HL-60 (cell line): ENCODE data around the gene CHST13.

Source experiments
- DNase-seq, 2 experiments: peaks; one replicate each; pipeline ENCODE4 v3.0.0-alpha.2; 2010 to 2020; ENCODE audit warnings: low read depth in 1 of 2, low spot score in 1 of 2
- H3K27ac ChIP-seq: fragments of 250-450 bp; sonication (Bioruptor Pico); replicated peaks from 2 replicates; pipeline ENCODE4 v1.5.1; 2020; ENCODE audit warnings: mild to moderate bottlenecking, moderate library complexity
- H3K27me3 ChIP-seq: fragments of 250-450 bp; sonication (Bioruptor Pico); 2 replicates; pipeline ENCODE4 v1.5.1; 2021; ENCODE audit warnings: mild to moderate bottlenecking, moderate library complexity; ENCODE audit not compliant: insufficient read depth, poor library complexity, severe bottlenecking
- H3K4me3 ChIP-seq: replicated peaks from 2 replicates; pipeline ENCODE4 v1.5.1; 2011; ENCODE audit warnings: mild to moderate bottlenecking, control low read depth, low read length; ENCODE audit not compliant: insufficient read depth
- GABPA ChIP-seq: IDR thresholded peaks from 2 replicates; pipeline ENCODE4 v1.6.1; 2012; ENCODE audit warnings: low read depth
- POLR2AphosphoS5 ChIP-seq: IDR thresholded peaks from 2 replicates; pipeline ENCODE4 v1.6.1; 2012; ENCODE audit warnings: low read depth
- SPI1 ChIP-seq: IDR thresholded peaks from 2 replicates; pipeline ENCODE4 v1.6.1; 2012; ENCODE audit warnings: low read depth, mild to moderate bottlenecking, borderline replicate concordance
- TF ChIP-seq, protein P1 (sequence below): IDR thresholded peaks from 2 replicates; pipeline ENCODE4 v1.6.1; 2012; ENCODE audit warnings: low read depth; ENCODE audit not compliant: insufficient replicate concordance
- TF ChIP-seq, protein P2 (sequence below): IDR thresholded peaks from one replicate; pipeline ENCODE4 v1.5.1; 2011; ENCODE audit warnings: low read length, control low read depth, inconsistent platforms; ENCODE audit not compliant: insufficient read depth

The CHST13 gene

DNA sequence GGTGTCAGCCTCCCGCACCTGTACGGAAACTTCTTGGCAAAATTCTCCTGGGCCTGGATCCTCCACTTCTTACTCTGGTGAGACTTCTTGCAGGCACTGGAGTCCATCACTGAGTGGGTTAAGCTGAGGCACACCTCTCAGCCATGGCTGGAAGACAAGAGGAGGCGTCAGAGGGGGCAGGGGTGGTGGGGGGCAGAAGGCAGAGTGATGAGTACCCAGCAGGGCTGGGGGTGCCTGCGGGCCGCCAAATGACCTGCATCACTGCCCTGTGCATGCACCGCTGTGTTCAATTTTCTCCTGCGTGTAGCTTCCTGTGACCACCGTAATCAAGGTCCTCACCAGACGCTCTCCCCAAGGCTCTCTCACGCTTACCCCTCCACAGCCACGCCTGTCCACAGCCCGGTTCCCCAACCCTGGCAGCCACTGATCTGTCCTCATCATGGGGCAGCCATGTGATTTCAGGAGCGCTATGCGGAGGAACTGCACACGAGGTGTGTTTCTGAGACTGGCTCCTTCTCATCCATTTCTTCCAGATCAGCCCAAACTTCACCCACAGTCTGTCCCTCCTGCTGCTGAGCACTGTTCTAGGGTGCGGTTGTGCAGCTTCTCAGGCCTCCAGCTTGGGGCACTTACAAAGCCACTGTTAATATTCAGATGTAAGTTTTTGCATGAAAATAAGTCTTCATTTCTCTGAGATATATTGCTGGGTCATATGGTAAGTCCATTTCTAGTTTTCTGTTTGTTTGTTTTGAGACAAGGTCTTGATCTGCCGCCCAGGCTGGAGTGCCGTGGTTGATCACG, 29.5 kb downstream of the CHST13 start:
- TF ChIP-seq SPI1 (no peak), POLR2AphosphoS5 (no peak), GABPA (no peak)
- TF ChIP-seq, protein P1, sequence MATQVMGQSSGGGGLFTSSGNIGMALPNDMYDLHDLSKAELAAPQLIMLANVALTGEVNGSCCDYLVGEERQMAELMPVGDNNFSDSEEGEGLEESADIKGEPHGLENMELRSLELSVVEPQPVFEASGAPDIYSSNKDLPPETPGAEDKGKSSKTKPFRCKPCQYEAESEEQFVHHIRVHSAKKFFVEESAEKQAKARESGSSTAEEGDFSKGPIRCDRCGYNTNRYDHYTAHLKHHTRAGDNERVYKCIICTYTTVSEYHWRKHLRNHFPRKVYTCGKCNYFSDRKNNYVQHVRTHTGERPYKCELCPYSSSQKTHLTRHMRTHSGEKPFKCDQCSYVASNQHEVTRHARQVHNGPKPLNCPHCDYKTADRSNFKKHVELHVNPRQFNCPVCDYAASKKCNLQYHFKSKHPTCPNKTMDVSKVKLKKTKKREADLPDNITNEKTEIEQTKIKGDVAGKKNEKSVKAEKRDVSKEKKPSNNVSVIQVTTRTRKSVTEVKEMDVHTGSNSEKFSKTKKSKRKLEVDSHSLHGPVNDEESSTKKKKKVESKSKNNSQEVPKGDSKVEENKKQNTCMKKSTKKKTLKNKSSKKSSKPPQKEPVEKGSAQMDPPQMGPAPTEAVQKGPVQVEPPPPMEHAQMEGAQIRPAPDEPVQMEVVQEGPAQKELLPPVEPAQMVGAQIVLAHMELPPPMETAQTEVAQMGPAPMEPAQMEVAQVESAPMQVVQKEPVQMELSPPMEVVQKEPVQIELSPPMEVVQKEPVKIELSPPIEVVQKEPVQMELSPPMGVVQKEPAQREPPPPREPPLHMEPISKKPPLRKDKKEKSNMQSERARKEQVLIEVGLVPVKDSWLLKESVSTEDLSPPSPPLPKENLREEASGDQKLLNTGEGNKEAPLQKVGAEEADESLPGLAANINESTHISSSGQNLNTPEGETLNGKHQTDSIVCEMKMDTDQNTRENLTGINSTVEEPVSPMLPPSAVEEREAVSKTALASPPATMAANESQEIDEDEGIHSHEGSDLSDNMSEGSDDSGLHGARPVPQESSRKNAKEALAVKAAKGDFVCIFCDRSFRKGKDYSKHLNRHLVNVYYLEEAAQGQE: no peak
- TF ChIP-seq, protein P2, sequence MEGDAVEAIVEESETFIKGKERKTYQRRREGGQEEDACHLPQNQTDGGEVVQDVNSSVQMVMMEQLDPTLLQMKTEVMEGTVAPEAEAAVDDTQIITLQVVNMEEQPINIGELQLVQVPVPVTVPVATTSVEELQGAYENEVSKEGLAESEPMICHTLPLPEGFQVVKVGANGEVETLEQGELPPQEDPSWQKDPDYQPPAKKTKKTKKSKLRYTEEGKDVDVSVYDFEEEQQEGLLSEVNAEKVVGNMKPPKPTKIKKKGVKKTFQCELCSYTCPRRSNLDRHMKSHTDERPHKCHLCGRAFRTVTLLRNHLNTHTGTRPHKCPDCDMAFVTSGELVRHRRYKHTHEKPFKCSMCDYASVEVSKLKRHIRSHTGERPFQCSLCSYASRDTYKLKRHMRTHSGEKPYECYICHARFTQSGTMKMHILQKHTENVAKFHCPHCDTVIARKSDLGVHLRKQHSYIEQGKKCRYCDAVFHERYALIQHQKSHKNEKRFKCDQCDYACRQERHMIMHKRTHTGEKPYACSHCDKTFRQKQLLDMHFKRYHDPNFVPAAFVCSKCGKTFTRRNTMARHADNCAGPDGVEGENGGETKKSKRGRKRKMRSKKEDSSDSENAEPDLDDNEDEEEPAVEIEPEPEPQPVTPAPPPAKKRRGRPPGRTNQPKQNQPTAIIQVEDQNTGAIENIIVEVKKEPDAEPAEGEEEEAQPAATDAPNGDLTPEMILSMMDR: no peak
- DNase-seq: no peak
- Histone ChIP-seq H3K27me3 (no peaks in the 10 kb centered on the region), H3K4me3 (no peak overlapping the region), H3K27ac (no peak overlapping the region)

DNA sequence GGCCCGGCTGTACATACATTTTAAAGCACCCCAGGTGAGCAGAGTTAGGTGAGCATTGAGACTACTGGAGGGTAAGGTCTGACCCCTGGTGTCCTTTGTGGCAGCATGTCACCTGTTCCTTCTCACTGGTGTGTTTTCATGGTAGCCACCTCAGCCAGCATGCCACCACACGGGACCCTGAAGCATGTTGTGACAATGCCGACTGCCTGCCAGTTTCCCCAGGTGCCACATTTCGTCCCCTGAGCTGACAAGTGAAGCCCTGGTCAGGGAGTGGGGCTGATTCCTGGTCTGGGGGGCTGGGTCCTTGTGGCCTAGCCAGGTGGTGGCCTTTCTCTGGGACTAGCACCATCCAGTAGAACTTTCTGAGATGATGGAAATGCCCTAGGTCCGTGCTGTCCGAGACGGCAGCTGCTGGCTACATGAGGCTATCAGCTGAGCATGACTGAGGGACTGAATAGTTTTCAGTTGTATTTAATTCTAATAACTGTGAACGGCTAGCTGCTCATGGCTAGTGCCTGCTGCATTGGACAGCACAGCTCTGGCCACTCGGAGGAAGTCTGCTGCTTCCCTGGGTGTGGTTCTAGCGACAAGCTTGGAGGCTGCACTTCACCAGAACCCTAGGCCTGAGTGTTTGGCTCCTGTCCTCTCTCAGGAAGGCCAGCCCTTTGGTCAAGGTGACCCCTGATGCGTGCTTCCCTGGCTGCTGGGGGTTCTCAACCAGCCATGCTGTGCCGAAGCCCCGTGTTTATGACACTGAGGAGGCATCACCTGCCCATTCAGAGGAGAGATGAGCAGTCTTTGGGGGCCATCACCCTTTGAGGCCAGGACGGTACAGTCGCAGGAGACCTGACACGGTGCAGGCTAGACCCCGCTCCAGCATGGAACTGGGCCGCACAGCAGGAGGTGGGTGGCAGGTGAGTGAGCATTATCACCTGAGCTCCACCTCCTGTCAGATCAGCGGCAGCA, 30.9 kb downstream of the CHST13 start:
- TF ChIP-seq, protein P1: no peak
- no peak for TF ChIP-seq POLR2AphosphoS5
- TF ChIP-seq, protein P2: no peak
- no peak for TF ChIP-seq SPI1
- TF ChIP-seq GABPA: no peak
- Histone ChIP-seq H3K27me3 (no peaks in the 10 kb centered on the region), H3K27ac (no peak overlapping the region), H3K4me3 (no peak overlapping the region)
- DNase-seq: no peak

DNA sequence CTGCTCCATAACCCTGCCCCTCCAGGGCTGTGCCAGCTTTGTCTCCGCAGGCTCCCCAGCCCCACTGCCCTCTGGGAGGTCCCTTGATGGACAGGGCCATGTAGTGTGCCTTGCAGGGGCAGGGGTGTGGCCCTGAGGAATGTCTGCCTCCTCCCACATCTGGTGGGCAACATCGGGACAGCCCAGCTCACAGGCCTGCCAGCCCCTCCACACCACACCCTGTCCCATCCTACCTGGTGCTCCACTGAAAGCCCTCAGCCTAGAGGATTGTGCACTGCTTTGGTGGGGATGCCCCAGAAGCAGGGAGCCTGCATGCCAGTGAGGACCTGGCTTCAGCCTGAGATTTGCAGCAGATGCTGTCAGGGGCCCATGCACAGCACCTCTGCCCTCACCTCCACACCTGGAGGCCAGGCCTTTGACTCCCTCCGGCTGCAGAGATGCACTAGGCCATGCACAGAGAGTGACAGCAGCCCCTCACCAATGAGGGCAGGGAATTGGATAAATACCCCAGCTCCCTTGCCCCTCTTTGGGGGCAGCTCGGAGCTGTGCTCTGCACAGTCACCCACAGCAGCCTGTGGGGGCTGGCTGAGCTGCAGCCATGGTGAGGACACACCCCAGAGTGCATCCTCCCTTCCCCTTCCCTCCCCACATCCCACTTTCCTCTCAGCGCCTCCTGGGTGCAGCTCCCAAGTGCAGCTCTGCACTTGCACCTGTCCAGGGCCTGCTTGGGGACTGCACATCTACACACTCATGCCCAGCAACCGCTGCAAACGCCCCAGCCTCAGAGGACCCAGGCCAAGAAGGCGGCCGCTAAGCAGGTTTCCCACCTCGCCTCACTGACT, 32.1 kb downstream of the CHST13 start:
- TF ChIP-seq, protein P2: no peak
- TF ChIP-seq, protein P1: no peak
- TF ChIP-seq GABPA (no peak), SPI1 (no peak)
- DNase-seq: no peak

More for the DNA sequence above, 32.1 kb downstream of the CHST13 start:
- H3K27ac ChIP-seq: no peak overlapping the region
- no peaks in the 10 kb centered on the region for H3K27me3 ChIP-seq
- H3K4me3 ChIP-seq: no peak overlapping the region
